ENCODE data around the gene HTT. TPM values are rescaled to one million over a fixed set of nuclear protein-coding genes. Genes with fewer than 3 reads are reported as not detected.

Gene HTT
- polyA plus RNA-seq, 2 of the 4 experiments (the other 2 are of a cell fraction), result 14.5 to 16.9 TPM

- TF ChIP-seq, protein P1, sequence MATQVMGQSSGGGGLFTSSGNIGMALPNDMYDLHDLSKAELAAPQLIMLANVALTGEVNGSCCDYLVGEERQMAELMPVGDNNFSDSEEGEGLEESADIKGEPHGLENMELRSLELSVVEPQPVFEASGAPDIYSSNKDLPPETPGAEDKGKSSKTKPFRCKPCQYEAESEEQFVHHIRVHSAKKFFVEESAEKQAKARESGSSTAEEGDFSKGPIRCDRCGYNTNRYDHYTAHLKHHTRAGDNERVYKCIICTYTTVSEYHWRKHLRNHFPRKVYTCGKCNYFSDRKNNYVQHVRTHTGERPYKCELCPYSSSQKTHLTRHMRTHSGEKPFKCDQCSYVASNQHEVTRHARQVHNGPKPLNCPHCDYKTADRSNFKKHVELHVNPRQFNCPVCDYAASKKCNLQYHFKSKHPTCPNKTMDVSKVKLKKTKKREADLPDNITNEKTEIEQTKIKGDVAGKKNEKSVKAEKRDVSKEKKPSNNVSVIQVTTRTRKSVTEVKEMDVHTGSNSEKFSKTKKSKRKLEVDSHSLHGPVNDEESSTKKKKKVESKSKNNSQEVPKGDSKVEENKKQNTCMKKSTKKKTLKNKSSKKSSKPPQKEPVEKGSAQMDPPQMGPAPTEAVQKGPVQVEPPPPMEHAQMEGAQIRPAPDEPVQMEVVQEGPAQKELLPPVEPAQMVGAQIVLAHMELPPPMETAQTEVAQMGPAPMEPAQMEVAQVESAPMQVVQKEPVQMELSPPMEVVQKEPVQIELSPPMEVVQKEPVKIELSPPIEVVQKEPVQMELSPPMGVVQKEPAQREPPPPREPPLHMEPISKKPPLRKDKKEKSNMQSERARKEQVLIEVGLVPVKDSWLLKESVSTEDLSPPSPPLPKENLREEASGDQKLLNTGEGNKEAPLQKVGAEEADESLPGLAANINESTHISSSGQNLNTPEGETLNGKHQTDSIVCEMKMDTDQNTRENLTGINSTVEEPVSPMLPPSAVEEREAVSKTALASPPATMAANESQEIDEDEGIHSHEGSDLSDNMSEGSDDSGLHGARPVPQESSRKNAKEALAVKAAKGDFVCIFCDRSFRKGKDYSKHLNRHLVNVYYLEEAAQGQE (IDR thresholded peaks at IDR 0.05), result no peak
- TF ChIP-seq JUNB (IDR thresholded peaks at IDR 0.05) (no peak), ZSCAN20 (CRISPR knock-in tag; IDR thresholded peaks at IDR 0.05) (no peak), ZFP36 (IDR thresholded peaks at IDR 0.05; ENCODE audit: borderline replicate concordance, partially characterized antibody) (no peak), ZC3H11A (IDR thresholded peaks at IDR 0.05) (no peak), JUN (IDR thresholded peaks at IDR 0.05) (no peak), EHMT2 (IDR thresholded peaks at IDR 0.05; ENCODE audit: low read depth) (no peak), RNF2 (IDR thresholded peaks at IDR 0.05; ENCODE audit: borderline replicate concordance, low read depth) (no peak)
- TF ChIP-seq, protein P2, sequence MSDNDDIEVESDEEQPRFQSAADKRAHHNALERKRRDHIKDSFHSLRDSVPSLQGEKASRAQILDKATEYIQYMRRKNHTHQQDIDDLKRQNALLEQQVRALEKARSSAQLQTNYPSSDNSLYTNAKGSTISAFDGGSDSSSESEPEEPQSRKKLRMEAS (IDR thresholded peaks at IDR 0.05), result no peak
Measured at GRCh38 chr4:3241898-3242524, 167.5 kb downstream of the HTT start (continued).

GRCh38 chr4:3243136-3243780 is 168.8 kb downstream of the HTT start:
- ATAC-seq (no peak), FAIRE-seq (no peak), DNase-seq (ENCODE audit: low read depth in 1 of 2, low spot score in 1 of 2) (no peak)
- no peak for TF ChIP-seq EHF (CRISPR knock-in tag; IDR thresholded peaks at IDR 0.05)
- TF ChIP-seq PHF8 (IDR thresholded peaks at IDR 0.05; ENCODE audit: borderline replicate concordance, low read depth), result no peak
- TF ChIP-seq, protein P3, sequence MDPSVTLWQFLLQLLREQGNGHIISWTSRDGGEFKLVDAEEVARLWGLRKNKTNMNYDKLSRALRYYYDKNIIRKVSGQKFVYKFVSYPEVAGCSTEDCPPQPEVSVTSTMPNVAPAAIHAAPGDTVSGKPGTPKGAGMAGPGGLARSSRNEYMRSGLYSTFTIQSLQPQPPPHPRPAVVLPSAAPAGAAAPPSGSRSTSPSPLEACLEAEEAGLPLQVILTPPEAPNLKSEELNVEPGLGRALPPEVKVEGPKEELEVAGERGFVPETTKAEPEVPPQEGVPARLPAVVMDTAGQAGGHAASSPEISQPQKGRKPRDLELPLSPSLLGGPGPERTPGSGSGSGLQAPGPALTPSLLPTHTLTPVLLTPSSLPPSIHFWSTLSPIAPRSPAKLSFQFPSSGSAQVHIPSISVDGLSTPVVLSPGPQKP (IDR thresholded peaks at IDR 0.05; ENCODE audit: low read depth, low read length), result no peak
- TF ChIP-seq MYC (IDR thresholded peaks at IDR 0.05; ENCODE audit: borderline replicate concordance, low read length), result no peak
- no peak for TF ChIP-seq POLR2A (IDR thresholded peaks at IDR 0.05; ENCODE audit: low read length)
- no peak for TF ChIP-seq SREBF2 (IDR thresholded peaks at IDR 0.05)
- TF ChIP-seq, protein P4, sequence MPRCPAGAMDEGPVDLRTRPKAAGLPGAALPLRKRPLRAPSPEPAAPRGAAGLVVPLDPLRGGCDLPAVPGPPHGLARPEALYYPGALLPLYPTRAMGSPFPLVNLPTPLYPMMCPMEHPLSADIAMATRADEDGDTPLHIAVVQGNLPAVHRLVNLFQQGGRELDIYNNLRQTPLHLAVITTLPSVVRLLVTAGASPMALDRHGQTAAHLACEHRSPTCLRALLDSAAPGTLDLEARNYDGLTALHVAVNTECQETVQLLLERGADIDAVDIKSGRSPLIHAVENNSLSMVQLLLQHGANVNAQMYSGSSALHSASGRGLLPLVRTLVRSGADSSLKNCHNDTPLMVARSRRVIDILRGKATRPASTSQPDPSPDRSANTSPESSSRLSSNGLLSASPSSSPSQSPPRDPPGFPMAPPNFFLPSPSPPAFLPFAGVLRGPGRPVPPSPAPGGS (IDR thresholded peaks at IDR 0.05), result no peak
- Histone ChIP-seq H3K4me3 (no peak overlapping the region), H3K9me3 (no peaks in the 10 kb centered on the region), H3K27ac (no peak overlapping the region), H3K4me1 (no peaks in the 10 kb centered on the region), H3K4me2 (no peak overlapping the region)
- ChIA-PET POLR2A (no interaction called here), CTCF (interaction anchor here (1.0 kb wide), 1 partner anchor 120 kb away, joined by 3 read pairs; no protein-coding TSS in a partner anchor)
- 88% methylated on average over 15 of the region's 23 CpGs for WGBS (ENCODE audit: missing lambda C conversion rate)

DNA sequence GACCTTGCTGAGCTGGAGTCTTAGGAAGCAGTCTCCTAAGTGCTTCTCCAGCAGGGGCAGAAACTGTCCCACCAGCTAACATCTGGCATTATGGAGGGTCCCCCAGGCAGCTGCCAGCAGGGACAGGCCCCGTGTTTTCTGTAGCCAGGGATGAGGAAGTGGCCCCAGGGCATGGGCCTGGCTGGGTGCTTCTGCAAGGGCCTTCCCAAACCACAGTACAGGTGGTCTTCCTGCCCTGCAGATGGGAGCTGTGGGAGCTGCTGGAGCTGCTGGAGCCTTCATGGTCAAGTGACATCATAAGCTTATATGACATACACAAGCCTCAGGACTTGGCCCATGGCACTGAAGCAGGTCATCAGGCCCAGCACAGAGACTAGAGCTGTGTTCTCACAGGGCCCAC is 169.5 kb downstream of the HTT start:
- no peak for ATAC-seq
- H3K4me3 ChIP-seq, result no peak overlapping the region
- CTCF ChIA-PET, result no interaction called here
- no peak overlapping the region for H3K4me2 ChIP-seq
- POLR2A ChIA-PET, result no interaction called here
- no peak overlapping the region for H3K27ac ChIP-seq
- H3K9me3 ChIP-seq, result no peaks in the 10 kb centered on the region
- TF ChIP-seq KDM1A (IDR thresholded peaks at IDR 0.05; ENCODE audit: low read depth) (no peak), CBX2 (IDR thresholded peaks at IDR 0.05; ENCODE audit: borderline replicate concordance, low read depth) (no peak), NR3C1 (IDR thresholded peaks at IDR 0.05) (no peak), ZNF302 (CRISPR knock-in tag; IDR thresholded peaks at IDR 0.05) (no peak), E2F6 (IDR thresholded peaks at IDR 0.05; ENCODE audit: borderline replicate concordance, low read depth) (no peak)
- no peak for DNase-seq (ENCODE audit: low read depth in 1 of 2, low spot score in 1 of 2)
- FAIRE-seq, result no peak
- no peaks in the 10 kb centered on the region for H3K4me1 ChIP-seq
- no CpG with 5 or more reads among the region's 1 CpG for WGBS (ENCODE audit: missing lambda C conversion rate)
